HCT116 (cell line): ENCODE results near the gene DBNL.

ENCODE experiments used
- POLR2A ChIP-seq: IDR thresholded peaks from 2 replicates; pipeline ENCODE4 v1.7.0; 2011; ENCODE audit warnings: borderline replicate concordance; ENCODE audit not compliant: insufficient read depth, insufficient read length; ENCODE audit errors: extremely low read depth
- POLR2AphosphoS5 ChIP-seq: IDR thresholded peaks from 2 replicates; pipeline ENCODE4 v1.6.1; 2011; ENCODE audit warnings: mild to moderate bottlenecking, low read depth, low read length, moderate library complexity
- SIN3A ChIP-seq: IDR thresholded peaks from 2 replicates; pipeline ENCODE4 v1.6.1; 2012; ENCODE audit warnings: low read depth
- TF ChIP-seq, protein P1 (sequence below), 3 experiments: fragments of 200-600 bp in 1 of 3; sonication (generic) in 1 of 3; IDR thresholded peaks in 2 of 3; conservative IDR thresholded peaks in 1 of 3; 2 replicates each; pipeline ENCODE4 v1.5.1; 2012 to 2017; ENCODE audit warnings: low read depth in 2 of 3, low read length in 2 of 3, antibody characterized with exemption in 1 of 3, borderline replicate concordance in 1 of 3, control low read depth in 1 of 3, mild to moderate bottlenecking in 1 of 3, mixed read lengths in 1 of 3, mixed run types in 1 of 3, moderate library complexity in 1 of 3; ENCODE audit not compliant: insufficient read depth in 1 of 3

DNA sequence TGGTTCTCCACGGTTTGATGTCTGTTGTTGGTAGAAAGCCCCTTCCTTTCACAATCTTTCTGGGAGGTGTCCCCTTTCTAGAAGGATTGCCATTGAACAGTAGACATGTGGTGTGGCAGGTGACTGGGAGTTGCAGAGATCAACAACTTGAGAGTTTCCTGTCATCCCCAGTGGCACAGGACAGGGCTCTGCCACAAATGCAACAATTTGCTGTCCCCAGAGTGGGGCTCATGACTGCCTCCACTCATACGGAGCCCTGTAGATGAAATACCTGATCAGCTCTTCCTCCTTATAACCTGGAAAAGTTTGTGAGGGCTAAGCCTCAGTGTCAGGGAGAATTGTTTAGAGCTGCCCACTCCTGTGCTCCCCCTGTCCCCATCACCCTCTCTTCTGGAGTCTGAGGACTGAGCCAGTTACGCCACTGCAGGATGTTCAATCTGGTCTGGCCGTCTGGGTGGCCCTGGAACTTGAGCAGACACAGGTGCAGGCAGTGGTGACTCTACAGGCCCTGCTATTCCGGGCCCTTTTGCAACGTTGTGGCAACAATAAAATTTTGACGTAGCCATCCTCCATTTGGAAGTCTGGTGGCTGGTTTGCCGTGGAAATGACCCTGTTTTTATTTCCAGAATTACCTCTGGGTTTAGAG is 6.5 kb downstream of the DBNL start:
- TF ChIP-seq, protein P1, sequence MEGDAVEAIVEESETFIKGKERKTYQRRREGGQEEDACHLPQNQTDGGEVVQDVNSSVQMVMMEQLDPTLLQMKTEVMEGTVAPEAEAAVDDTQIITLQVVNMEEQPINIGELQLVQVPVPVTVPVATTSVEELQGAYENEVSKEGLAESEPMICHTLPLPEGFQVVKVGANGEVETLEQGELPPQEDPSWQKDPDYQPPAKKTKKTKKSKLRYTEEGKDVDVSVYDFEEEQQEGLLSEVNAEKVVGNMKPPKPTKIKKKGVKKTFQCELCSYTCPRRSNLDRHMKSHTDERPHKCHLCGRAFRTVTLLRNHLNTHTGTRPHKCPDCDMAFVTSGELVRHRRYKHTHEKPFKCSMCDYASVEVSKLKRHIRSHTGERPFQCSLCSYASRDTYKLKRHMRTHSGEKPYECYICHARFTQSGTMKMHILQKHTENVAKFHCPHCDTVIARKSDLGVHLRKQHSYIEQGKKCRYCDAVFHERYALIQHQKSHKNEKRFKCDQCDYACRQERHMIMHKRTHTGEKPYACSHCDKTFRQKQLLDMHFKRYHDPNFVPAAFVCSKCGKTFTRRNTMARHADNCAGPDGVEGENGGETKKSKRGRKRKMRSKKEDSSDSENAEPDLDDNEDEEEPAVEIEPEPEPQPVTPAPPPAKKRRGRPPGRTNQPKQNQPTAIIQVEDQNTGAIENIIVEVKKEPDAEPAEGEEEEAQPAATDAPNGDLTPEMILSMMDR (IDR thresholded peaks at IDR 0.05 in 2 of 3, conservative IDR thresholded peaks at IDR 0.05 in 1 of 3; ENCODE audit: borderline replicate concordance in 1 of 3, insufficient read depth in 1 of 3, low read depth in 2 of 3, low read length in 2 of 3), result no peak
- no peak for TF ChIP-seq POLR2AphosphoS5
- TF ChIP-seq POLR2A, result no peak
- TF ChIP-seq SIN3A, result no peak
